Spleen (tissue), 11 donors: ENCODE data around the gene MAP2K5. TPM values are rescaled to one million over a fixed set of nuclear protein-coding genes. Genes with fewer than 3 reads are reported as not detected.

Source experiments
- DNase-seq: peaks from one replicate; pipeline ENCODE4 v3.0.0-alpha.2; 2020
- H3K27ac ChIP-seq, 8 donors: fragments of 200-600 bp; sonication (generic) in 7 of 8; 1 replicate in 4 of 8; 2 replicates in 4 of 8; pipeline versions ENCODE4 v1.5.0 to v1.8.0; 2016 to 2021; ENCODE audit warnings: inconsistent platforms in 4 of 8, mild to moderate bottlenecking in 4 of 8, moderate library complexity in 1 of 8
- H3K27me3 ChIP-seq, 7 donors: fragments of 200-600 bp; sonication (generic) in 6 of 7; replicated peaks in 1 of 7; 1 replicate in 4 of 7; 2 replicates in 3 of 7; pipeline versions ENCODE4 v1.5.0 to v1.8.0; 2016 to 2021; ENCODE audit warnings: inconsistent platforms in 3 of 7, mild to moderate bottlenecking in 1 of 7
- H3K36me3 ChIP-seq, 6 donors: fragments of 200-600 bp; sonication (generic) in 5 of 6; 1 replicate in 4 of 6; 2 replicates in 2 of 6; pipeline versions ENCODE4 v1.5.0 to v1.8.0; 2016 to 2021; ENCODE audit warnings: inconsistent platforms in 2 of 6
- H3K4me1 ChIP-seq, 6 donors: fragments of 200-600 bp; sonication (generic) in 5 of 6; 1 replicate in 3 of 6; 2 replicates in 3 of 6; pipeline versions ENCODE4 v1.5.0 to v1.8.0; 2016 to 2021; ENCODE audit warnings: inconsistent platforms in 3 of 6
- H3K4me3 ChIP-seq, 8 donors: fragments of 200-600 bp; sonication (generic) in 7 of 8; 1 replicate in 4 of 8; 2 replicates in 4 of 8; pipeline versions ENCODE4 v1.5.0 to v1.8.0; 2016 to 2021; ENCODE audit warnings: inconsistent platforms in 4 of 8, mild to moderate bottlenecking in 4 of 8, moderate library complexity in 2 of 8
- H3K9me3 ChIP-seq, 8 donors: fragments of 200-600 bp; sonication (generic) in 7 of 8; 1 replicate in 4 of 8; 2 replicates in 4 of 8; pipeline versions ENCODE4 v1.5.0 to v1.8.0; 2016 to 2021; ENCODE audit warnings: inconsistent platforms in 4 of 8
- CTCF ChIP-seq, 11 experiments: fragments of 200-600 bp in 7 of 11; fragments of 450-650 bp in 4 of 11; sonication (generic) in 4 of 11; IDR thresholded peaks in 8 of 11; conservative IDR thresholded peaks in 3 of 11; 1 replicate in 7 of 11; 2 replicates in 4 of 11; pipeline versions ENCODE4 v1.4.0 to v1.8.0; 2016 to 2021; ENCODE audit warnings: antibody characterized with exemption in 11 of 11, inconsistent platforms in 4 of 11, mild to moderate bottlenecking in 1 of 11
- POLR2A ChIP-seq, 3 donors: fragments of 450-650 bp; IDR thresholded peaks; one replicate each; pipeline ENCODE4 v1.5.1; 2017; ENCODE audit warnings: antibody characterized with exemption in 3 of 3, mild to moderate bottlenecking in 1 of 3
- POLR2AphosphoS5 ChIP-seq, 3 donors: sonication (generic); formaldehyde crosslinking; IDR thresholded peaks; one replicate each; pipeline ENCODE4 v1.5.1; 2017; ENCODE audit warnings: antibody characterized with exemption in 3 of 3
- WGBS, 5 donors: extraction: QIAGEN DNeasy Blood & Tissue Kit in 3 of 5; methylation state at CpG; one replicate each; pipeline versions ENCODE4 v1.1.5 to v1.1.7; 2013 to 2018; 5-methylcytosine and 5-hydroxymethylcytosine counted together
- intact Hi-C: fragments of 100-400 bp; cut with DNase I; formaldehyde crosslinking; loops from one replicate; pipeline ENCODE4 v1.15.0; 2023; ENCODE audit warnings: low total_unique reads
- polyA plus RNA-seq, 3 donors: library from polyadenylated mRNA; stranded (reverse); fragments of 200-250 nt; gene quantifications; one replicate each; pipeline ENCODE4 v1.2.1, GENCODE V29; 2013
- total RNA-seq, 7 donors: library from RNA; depleted of rRNA in 3 of 7; stranded (reverse); fragments of >200 nt in 3 of 7; fragmentation: NEBNext Ultra II Directional in 4 of 7; extraction: Animal tissue kit (Norgen Biotek cat#: 25700) in 4 of 7; gene quantifications; one replicate each; pipeline versions ENCODE4 v1.1.0 to v1.2.1, GENCODE V29; 2016 to 2021
- donor health status: healthy with polysubstance abuse.
- donor health status: DM: no; HTN: no; CAD: no; lungs with moderate emphysema.
- donor health status: DM: no; HTN: no; CAD: no.
- donor health status: Bipolar disorder and iron deficiency.
- donor health status: healthy.
- donor health status: DM: no; HTN: no; CAD: no.
- donor health status: DM: yes; HTN: yes; CAD: no.

MAP2K5 gene
- total and polyA plus RNA-seq, 10 donors, result 8.4 to 30.4 (median 14.6) TPM

GRCh38 chr15:67531379-67531914 lies 11.1 kb upstream of the MAP2K5 start:
- no peak overlapping the region for H3K27ac ChIP-seq
- TF ChIP-seq CTCF (IDR thresholded peaks at IDR 0.05 in 8 of 11, conservative IDR thresholded peaks at IDR 0.05 in 3 of 11) (no peak), POLR2A (IDR thresholded peaks at IDR 0.05) (no peak), POLR2AphosphoS5 (IDR thresholded peaks at IDR 0.05) (no peak)
- H3K36me3 ChIP-seq, result peaks cover 0 to 27% (median 2%) of the 10 kb centered on the region in 6 donors
- H3K9me3 ChIP-seq, result no peaks in the 10 kb centered on the region
- no peak overlapping the region for H3K4me3 ChIP-seq
- intact Hi-C loops, result no loop called here
- 64 to 85% (median 78%) methylated on average over 3 of the region's 3 CpGs for WGBS, 5 donors
- H3K4me1 ChIP-seq, result no peaks in the 10 kb centered on the region
- no peak for DNase-seq
- H3K27me3 ChIP-seq, result no peaks in the 10 kb centered on the region

- intact Hi-C loops, result no loop called here
- no peaks in the 10 kb centered on the region for H3K4me1 ChIP-seq
- TF ChIP-seq POLR2AphosphoS5 (IDR thresholded peaks at IDR 0.05) (no peak), POLR2A (IDR thresholded peaks at IDR 0.05) (no peak), CTCF (IDR thresholded peaks at IDR 0.05 in 8 of 11, conservative IDR thresholded peaks at IDR 0.05 in 3 of 11) (no peak)
- H3K4me3 ChIP-seq, result no peak overlapping the region
- H3K27me3 ChIP-seq, result no peaks in the 10 kb centered on the region
- H3K27ac ChIP-seq, result no peak overlapping the region
- peaks cover 0 to 6% (median 0%) of the 10 kb centered on the region in 6 donors for H3K36me3 ChIP-seq
- WGBS, 5 donors, result 86 to 94% (median 89%) methylated on average over 1 of the region's 1 CpG
- DNase-seq, result no peak
- H3K9me3 ChIP-seq, result no peaks in the 10 kb centered on the region
Measured at GRCh38 chr15:67533873-67534272, 8.6 kb upstream of the MAP2K5 start.

GRCh38 chr15:67534360-67534759 lies 8.1 kb upstream of the MAP2K5 start:
- peaks cover 0 to 5% (median 3%) of the 10 kb centered on the region in 6 donors for H3K4me1 ChIP-seq
- no peak for DNase-seq
- no peak overlapping the region for H3K27ac ChIP-seq
- 84 to 96% (median 89%) methylated on average over 1 of the region's 1 CpG for WGBS, 5 donors
- peaks cover 0 to 5% (median 0%) of the 10 kb centered on the region in 6 donors for H3K36me3 ChIP-seq
- intact Hi-C loops, result no loop called here
- no peaks in the 10 kb centered on the region for H3K27me3 ChIP-seq
- no peaks in the 10 kb centered on the region for H3K9me3 ChIP-seq
- H3K4me3 ChIP-seq, result no peak overlapping the region
- TF ChIP-seq POLR2AphosphoS5 (IDR thresholded peaks at IDR 0.05), result no peak
- TF ChIP-seq POLR2A (IDR thresholded peaks at IDR 0.05), result no peak
- TF ChIP-seq CTCF (IDR thresholded peaks at IDR 0.05 in 8 of 11, conservative IDR thresholded peaks at IDR 0.05 in 3 of 11), result no peak

- intact Hi-C loops, result no loop called here
- no peak for TF ChIP-seq POLR2A (IDR thresholded peaks at IDR 0.05)
- TF ChIP-seq POLR2AphosphoS5 (IDR thresholded peaks at IDR 0.05), result no peak
- no peak for TF ChIP-seq CTCF (IDR thresholded peaks at IDR 0.05 in 8 of 11, conservative IDR thresholded peaks at IDR 0.05 in 3 of 11)
- WGBS, 5 donors, result 95 to 100% (median 98%) methylated on average over 1 of the region's 1 CpG
Measured at GRCh38 chr15:67537771-67538170, 4.7 kb upstream of the MAP2K5 start.

More at GRCh38 chr15:67537771-67538170, 4.7 kb upstream of the MAP2K5 start:
- H3K27ac ChIP-seq, result no peak overlapping the region
- no peaks in the 10 kb centered on the region for H3K27me3 ChIP-seq
- DNase-seq, result no peak
- H3K4me1 ChIP-seq, result peaks cover 11 to 25% (median 22%) of the 10 kb centered on the region in 6 donors
- no peaks in the 10 kb centered on the region for H3K9me3 ChIP-seq
- no peak overlapping the region for H3K4me3 ChIP-seq
- H3K36me3 ChIP-seq, result no peaks in the 10 kb centered on the region
